Tibial nerve (tissue), 4 donors: ENCODE measurements around the gene NTM. TPM values are rescaled to one million over a fixed set of nuclear protein-coding genes. Genes with fewer than 3 reads are reported as not detected.
A peak's percentile ranks its signal among the peaks of the same experiment; 100 is the strongest.

Experiments used
- DNase-seq, 2 donors: peaks; one replicate each; pipeline ENCODE4 v3.0.0-alpha.2; 2019; ENCODE audit warnings: low spot score in 2 of 2
- H3K27ac ChIP-seq, 4 donors: fragments of 200-600 bp; sonication (generic) in 3 of 4; one replicate each; pipeline ENCODE4 v1.5.1; 2017 to 2019; ENCODE audit warnings: mild to moderate bottlenecking in 1 of 4
- H3K27me3 ChIP-seq, 2 donors: fragments of 200-600 bp; sonication (generic) in 1 of 2; one replicate each; pipeline versions ENCODE4 v1.5.1 to v1.6.0; 2017 to 2019
- H3K36me3 ChIP-seq, 3 donors: fragments of 200-600 bp; sonication (generic); one replicate each; pipeline ENCODE4 v1.5.1; 2018 to 2019
- H3K4me1 ChIP-seq, 4 donors: fragments of 200-600 bp; sonication (generic) in 3 of 4; one replicate each; pipeline ENCODE4 v1.5.1; 2017 to 2019
- H3K4me3 ChIP-seq, 4 donors: fragments of 200-600 bp; sonication (generic) in 3 of 4; one replicate each; pipeline ENCODE4 v1.5.1; 2017 to 2019; ENCODE audit warnings: mild to moderate bottlenecking in 1 of 4, moderate library complexity in 1 of 4
- H3K9me3 ChIP-seq, 4 donors: fragments of 200-600 bp; sonication (generic) in 3 of 4; one replicate each; pipeline ENCODE4 v1.5.1; 2017 to 2019
- CTCF ChIP-seq, 5 experiments: fragments of 200-600 bp in 3 of 5; fragments of 450-650 bp in 2 of 5; sonication (generic) in 3 of 5; IDR thresholded peaks; one replicate each; pipeline ENCODE4 v1.5.1; 2016 to 2019; ENCODE audit warnings: antibody characterized with exemption in 5 of 5, mild to moderate bottlenecking in 3 of 5, moderate library complexity in 2 of 5
- EP300 ChIP-seq, 2 donors: sonication (generic); formaldehyde crosslinking; IDR thresholded peaks; one replicate each; pipeline ENCODE4 v1.6.1; 2017; ENCODE audit warnings: antibody characterized with exemption in 2 of 2, mild to moderate bottlenecking in 1 of 2
- POLR2A ChIP-seq, 2 donors: fragments of 450-650 bp; IDR thresholded peaks; one replicate each; pipeline ENCODE4 v1.6.1; 2017; ENCODE audit warnings: antibody characterized with exemption in 2 of 2, mild to moderate bottlenecking in 2 of 2, moderate library complexity in 2 of 2
- WGBS, 2 donors: methylation state at CpG; one replicate each; pipeline ENCODE4 v1.1.5; 2018; 5-methylcytosine and 5-hydroxymethylcytosine counted together
- total RNA-seq, 4 donors: library from RNA; depleted of rRNA; stranded (reverse); fragments of >200 nt; gene quantifications; one replicate each; pipeline ENCODE4 v1.1.0, GENCODE V29; 2016

Gene NTM
- total RNA-seq, 4 donors from 2014 or later: 3.7 to 11.4 (median 10.8) TPM

DNA sequence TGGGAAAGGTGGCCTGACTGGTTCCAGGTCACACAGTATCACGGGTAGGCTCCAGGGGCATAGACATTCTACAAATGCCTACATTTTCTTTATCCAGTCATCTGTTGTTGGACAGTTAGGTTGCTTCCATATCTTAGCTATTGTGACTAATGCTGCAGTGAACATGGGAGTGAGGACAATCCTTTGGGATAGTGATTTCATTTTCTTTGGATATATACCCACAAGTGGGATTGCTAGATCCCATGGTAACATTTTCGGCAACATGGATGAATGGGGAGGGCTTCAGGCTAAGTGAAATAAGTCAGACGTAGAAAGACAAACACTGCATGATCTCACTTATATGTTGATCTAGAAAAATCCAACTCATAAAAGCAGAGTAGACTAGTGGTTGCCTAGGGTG, 744.3 kb downstream of the NTM start:
- no peak for TF ChIP-seq POLR2A (IDR thresholded peaks at IDR 0.05)
- TF ChIP-seq EP300 (IDR thresholded peaks at IDR 0.05): no peak
- no peak for TF ChIP-seq CTCF (IDR thresholded peaks at IDR 0.05)
- no peaks in the 10 kb centered on the region for H3K27me3 ChIP-seq
- 68 to 70% methylated on average over 3 of the region's 3 CpGs for WGBS, 2 donors
- peaks cover 0 to 52% (median 27%) of the 10 kb centered on the region in 4 donors for H3K4me1 ChIP-seq
- no peaks in the 10 kb centered on the region for H3K36me3 ChIP-seq
- no peaks in the 10 kb centered on the region for H3K9me3 ChIP-seq
- no peak overlapping the region for H3K4me3 ChIP-seq
- no peak for DNase-seq
- H3K27ac ChIP-seq: peak overlapping the region; percentile 75 to 94 (median 86)

DNA sequence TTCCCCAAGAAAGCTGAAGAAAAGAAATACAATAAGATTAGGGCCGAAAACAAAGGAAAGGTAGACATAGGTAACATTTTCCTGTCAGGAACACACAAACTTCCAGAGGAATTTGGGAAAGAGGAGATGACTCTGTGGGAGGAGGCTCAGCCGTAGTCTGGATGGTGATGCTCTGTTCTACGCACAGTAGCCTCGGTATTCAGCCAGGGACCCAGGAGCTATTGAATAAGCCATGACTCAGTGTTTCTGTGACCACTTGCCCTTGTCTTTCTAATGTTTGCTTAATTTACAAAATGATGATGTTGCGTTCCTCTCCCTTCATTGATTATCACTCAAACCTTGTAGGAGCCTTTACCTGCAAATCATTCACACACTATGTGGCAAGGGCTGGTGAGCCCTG, 745.0 kb downstream of the NTM start:
- TF ChIP-seq CTCF (IDR thresholded peaks at IDR 0.05) (no peak), POLR2A (IDR thresholded peaks at IDR 0.05) (no peak), EP300 (IDR thresholded peaks at IDR 0.05) (no peak)
- 77 to 85% methylated on average over 5 of the region's 5 CpGs for WGBS, 2 donors
- H3K9me3 ChIP-seq: no peaks in the 10 kb centered on the region

DNA sequence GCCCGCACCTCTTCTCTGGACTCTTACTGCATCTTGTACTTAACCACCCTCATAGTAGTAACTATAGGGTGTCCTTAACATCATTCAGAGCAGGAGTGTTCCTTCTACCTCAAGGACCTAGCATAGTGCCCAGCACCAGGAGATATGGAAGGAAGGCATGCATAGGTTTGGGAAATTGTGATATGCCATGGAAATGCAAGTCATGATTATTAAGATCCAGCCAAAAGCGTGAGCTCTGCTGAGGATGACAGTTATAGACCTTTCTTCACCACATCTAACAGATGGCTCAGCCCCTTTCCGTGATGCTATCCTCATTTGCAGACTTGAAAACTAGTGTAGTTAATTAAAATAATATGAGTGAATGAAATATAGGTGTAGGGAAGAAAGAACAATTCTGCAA, 746.1 kb downstream of the NTM start:
- H3K27me3 ChIP-seq: no peaks in the 10 kb centered on the region
- TF ChIP-seq CTCF (IDR thresholded peaks at IDR 0.05) (no peak), POLR2A (IDR thresholded peaks at IDR 0.05) (no peak), EP300 (IDR thresholded peaks at IDR 0.05) (no peak)
- peak overlapping the region in 1 of 4 donors; percentile 86 for H3K27ac ChIP-seq
- H3K36me3 ChIP-seq: no peaks in the 10 kb centered on the region
- DNase-seq: no peak
- no peaks in the 10 kb centered on the region for H3K9me3 ChIP-seq
- H3K4me3 ChIP-seq: no peak overlapping the region
- 91 to 93% methylated on average over 3 of the region's 3 CpGs for WGBS, 2 donors
- peaks cover 0 to 46% (median 21%) of the 10 kb centered on the region in 4 donors for H3K4me1 ChIP-seq

More for the DNA sequence above, 745.0 kb downstream of the NTM start:
- Histone ChIP-seq H3K27me3 (no peaks in the 10 kb centered on the region), H3K4me3 (no peak overlapping the region), H3K27ac (peak overlapping the region in 3 of 4 donors; percentile 33 to 94 (median 86)), H3K36me3 (no peaks in the 10 kb centered on the region), H3K4me1 (peaks cover 0 to 52% (median 23%) of the 10 kb centered on the region in 4 donors)
- no peak for DNase-seq

GRCh38 chr11:132118661-132119060, 748.2 kb downstream of the NTM start:
- Histone ChIP-seq H3K9me3 (no peaks in the 10 kb centered on the region), H3K27ac (no peak overlapping the region), H3K27me3 (no peaks in the 10 kb centered on the region), H3K4me1 (peaks cover 0 to 42% (median 10%) of the 10 kb centered on the region in 4 donors), H3K4me3 (no peak overlapping the region), H3K36me3 (no peaks in the 10 kb centered on the region)
- TF ChIP-seq EP300 (IDR thresholded peaks at IDR 0.05) (no peak), POLR2A (IDR thresholded peaks at IDR 0.05) (no peak), CTCF (IDR thresholded peaks at IDR 0.05) (no peak)
- no peak for DNase-seq
- WGBS, 2 donors: 89 to 91% methylated on average over 6 of the region's 6 CpGs

DNA sequence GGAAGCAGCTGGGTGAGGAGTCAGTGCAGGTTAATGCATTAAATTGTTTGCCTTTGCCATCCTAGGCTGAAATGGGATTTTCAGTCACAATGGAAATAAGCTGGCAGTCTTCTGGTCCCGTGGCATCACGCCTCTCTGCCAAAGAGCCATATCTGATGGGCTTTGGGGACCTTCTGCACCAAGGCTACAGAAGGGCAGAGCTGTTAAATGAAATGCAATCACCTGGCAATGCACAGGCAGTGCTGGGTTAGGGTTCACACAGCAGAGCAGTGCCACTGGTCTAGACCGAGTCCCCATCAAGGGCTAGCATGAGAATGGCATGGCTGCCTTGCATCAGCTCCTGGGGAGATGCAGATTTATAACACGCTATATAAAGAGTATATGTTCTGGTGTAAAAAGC, 749.2 kb downstream of the NTM start:
- peaks cover 0 to 33% (median 1%) of the 10 kb centered on the region in 4 donors for H3K4me1 ChIP-seq
- WGBS, 2 donors: 94% methylated on average over 4 of the region's 4 CpGs
- TF ChIP-seq CTCF (IDR thresholded peaks at IDR 0.05) (no peak), EP300 (IDR thresholded peaks at IDR 0.05) (no peak), POLR2A (IDR thresholded peaks at IDR 0.05) (no peak)

More for the DNA sequence above, 749.2 kb downstream of the NTM start:
- Histone ChIP-seq H3K36me3 (no peaks in the 10 kb centered on the region), H3K27ac (no peak overlapping the region), H3K4me3 (no peak overlapping the region), H3K27me3 (no peaks in the 10 kb centered on the region), H3K9me3 (no peaks in the 10 kb centered on the region)
- no peak for DNase-seq
